Measurements from ENCODE around the gene MRM3.
"Not testable (repeated sequence)": the region's sequence is repeated elsewhere in the genome, so short reads cannot be mapped to it uniquely, and the experiment has no call there.

MRM3 gene

GRCh38 chr17:807523-808294, 25.6 kb downstream of the MRM3 start:
- Histone ChIP-seq H3K36me3 (ENCODE audit: insufficient read depth, low read length) (peaks cover 6% of the 10 kb centered on the region; the same call in 1 of the 2 replicates), H3K4me1 (ENCODE audit: insufficient read depth, low read length) (peaks cover 3% of the 10 kb centered on the region; the same call in 1 of the 2 replicates), H3K9me3 (ENCODE audit: control insufficient read depth, insufficient read depth, low read length) (no peaks in the 10 kb centered on the region), H3K9ac (ENCODE audit: low read depth, low read length) (no peak overlapping the region)

GRCh38 chr17:811051-811784, 29.1 kb downstream of the MRM3 start:
- Histone ChIP-seq H3K9ac (ENCODE audit: low read depth, low read length) (no peak overlapping the region), H3K4me1 (ENCODE audit: insufficient read depth, low read length) (no peaks in the 10 kb centered on the region)

DNA sequence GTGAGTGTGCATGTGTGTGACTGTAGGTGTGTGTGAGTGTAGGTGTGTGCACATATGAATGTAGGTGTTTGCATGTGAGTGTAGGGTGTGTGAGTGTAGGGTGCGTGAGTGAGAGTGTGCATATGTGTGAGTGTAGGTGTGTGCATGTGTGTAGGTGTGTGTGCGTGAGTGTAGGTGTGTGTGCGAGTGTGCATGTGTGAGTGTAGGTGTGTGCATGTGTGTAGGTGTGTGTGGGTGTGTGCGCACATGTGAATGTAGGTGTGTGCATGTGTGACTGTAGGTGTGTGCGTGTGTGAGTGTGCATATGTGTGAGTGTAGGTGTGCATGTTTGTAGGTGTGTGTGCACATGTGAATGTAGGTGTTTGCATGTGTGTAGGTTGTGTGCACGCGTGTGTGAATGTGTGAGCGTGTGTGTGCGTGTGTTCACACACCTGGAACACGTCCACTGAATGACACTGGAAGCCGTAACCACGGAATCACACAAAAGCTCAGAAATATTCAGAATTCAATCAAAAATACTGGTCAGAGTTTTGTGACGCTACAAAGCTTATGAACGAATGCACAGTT, 30.6 kb downstream of the MRM3 start:
- H3K4me1 ChIP-seq (ENCODE audit: insufficient read depth, low read length) = no peaks in the 10 kb centered on the region
- H3K9ac ChIP-seq (ENCODE audit: low read depth, low read length) = no peak overlapping the region
- H3K9me3 ChIP-seq (ENCODE audit: control insufficient read depth, insufficient read depth, low read length) = no peaks in the 10 kb centered on the region
- H3K36me3 ChIP-seq (ENCODE audit: insufficient read depth, low read length) = peaks cover 16% of the 10 kb centered on the region

More at GRCh38 chr17:811051-811784, 29.1 kb downstream of the MRM3 start:
- Histone ChIP-seq H3K36me3 (ENCODE audit: insufficient read depth, low read length) (peaks cover 16% of the 10 kb centered on the region), H3K9me3 (ENCODE audit: control insufficient read depth, insufficient read depth, low read length) (no peaks in the 10 kb centered on the region)

DNA sequence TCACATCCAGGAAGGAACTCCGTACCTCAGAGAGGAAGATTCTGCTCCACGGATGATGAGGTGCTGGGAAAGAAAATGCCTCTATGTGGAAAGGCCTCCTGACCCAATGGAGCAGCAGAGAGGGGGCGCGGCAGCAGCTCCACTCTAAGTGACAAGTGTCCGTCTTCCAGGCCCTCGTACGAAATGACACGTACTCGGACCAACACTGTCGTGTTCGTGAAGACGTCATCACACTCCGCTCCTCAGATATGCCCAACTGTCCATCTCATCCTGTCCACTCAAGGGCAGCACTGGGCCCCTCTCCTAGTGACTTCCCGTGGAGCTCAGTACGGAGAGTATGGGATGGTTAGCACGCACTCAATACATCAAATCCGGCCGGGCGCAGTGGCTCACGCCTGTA, 32.2 kb downstream of the MRM3 start:
- Histone ChIP-seq H3K9ac (ENCODE audit: low read depth, low read length) (no peak overlapping the region), H3K4me1 (ENCODE audit: insufficient read depth, low read length) (no peaks in the 10 kb centered on the region), H3K9me3 (ENCODE audit: control insufficient read depth, insufficient read depth, low read length) (no peaks in the 10 kb centered on the region), H3K36me3 (ENCODE audit: insufficient read depth, low read length) (peaks cover 16% of the 10 kb centered on the region)

DNA sequence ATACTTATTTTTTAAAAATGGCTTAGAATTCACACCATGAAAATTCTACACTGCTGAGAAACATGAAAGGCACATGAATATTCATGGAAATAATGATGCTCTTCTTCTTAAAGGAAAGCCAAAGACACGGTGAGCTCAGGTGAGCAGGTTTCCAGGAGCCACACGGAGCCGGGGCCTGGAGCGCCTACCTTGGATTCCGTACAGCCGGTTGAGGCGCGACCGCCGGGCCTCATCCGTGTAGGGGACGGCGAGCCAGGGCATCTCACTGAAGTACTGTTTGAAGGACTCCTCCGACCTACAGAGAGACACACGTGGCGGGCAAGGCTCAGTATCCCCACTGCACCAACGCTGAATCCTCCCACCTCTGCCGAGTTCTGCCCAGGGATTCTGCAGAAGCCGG, 37.1 kb downstream of the MRM3 start:
- H3K9ac ChIP-seq (ENCODE audit: low read depth, low read length) = no peak overlapping the region
- H3K36me3 ChIP-seq (ENCODE audit: insufficient read depth, low read length) = peaks cover 10% of the 10 kb centered on the region
- H3K9me3 ChIP-seq (ENCODE audit: control insufficient read depth, insufficient read depth, low read length) = no peaks in the 10 kb centered on the region
- no peaks in the 10 kb centered on the region for H3K4me1 ChIP-seq (ENCODE audit: insufficient read depth, low read length)

- no peaks in the 10 kb centered on the region for H3K4me1 ChIP-seq (ENCODE audit: insufficient read depth, low read length)
- peaks cover 8% of the 10 kb centered on the region for H3K36me3 ChIP-seq (ENCODE audit: insufficient read depth, low read length)
These were observed 41.3 kb downstream of the MRM3 start for GRCh38 chr17:823501-823902.

GRCh38 chr17:824378-824777, 42.2 kb downstream of the MRM3 start:
- Histone ChIP-seq H3K36me3 (ENCODE audit: insufficient read depth, low read length) (peaks cover 8% of the 10 kb centered on the region), H3K9ac (ENCODE audit: low read depth, low read length) (no peak overlapping the region), H3K4me1 (ENCODE audit: insufficient read depth, low read length) (no peaks in the 10 kb centered on the region), H3K9me3 (ENCODE audit: control insufficient read depth, insufficient read depth, low read length) (no peaks in the 10 kb centered on the region)

More at GRCh38 chr17:823501-823902, 41.3 kb downstream of the MRM3 start:
- H3K9ac ChIP-seq (ENCODE audit: low read depth, low read length) = no peak overlapping the region
- H3K9me3 ChIP-seq (ENCODE audit: control insufficient read depth, insufficient read depth, low read length) = no peaks in the 10 kb centered on the region

DNA sequence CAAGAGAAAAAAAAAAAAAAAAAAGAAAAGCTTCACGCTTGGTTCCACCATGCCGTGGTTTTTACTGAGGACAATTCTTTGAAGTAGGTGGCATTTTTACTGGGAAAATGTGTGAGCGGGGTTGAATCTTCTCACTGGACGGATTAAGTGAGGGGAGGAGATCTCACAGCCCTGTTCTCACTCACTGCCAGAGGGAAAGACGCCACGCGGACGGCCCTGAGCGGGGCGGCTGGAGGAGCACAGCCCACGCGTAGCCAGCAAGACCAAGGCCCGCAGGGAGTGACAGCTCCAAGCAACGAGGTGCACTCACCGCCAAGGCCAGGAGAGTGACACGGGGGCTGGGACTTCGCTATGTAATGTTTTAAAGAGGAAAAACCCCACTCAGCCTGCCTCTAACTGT, 43.1 kb downstream of the MRM3 start:
- H3K36me3 ChIP-seq (ENCODE audit: insufficient read depth, low read length) = peaks cover 8% of the 10 kb centered on the region
- H3K4me1 ChIP-seq (ENCODE audit: insufficient read depth, low read length) = no peaks in the 10 kb centered on the region
- H3K9ac ChIP-seq (ENCODE audit: low read depth, low read length) = no peak overlapping the region
- H3K9me3 ChIP-seq (ENCODE audit: control insufficient read depth, insufficient read depth, low read length) = no peaks in the 10 kb centered on the region

GRCh38 chr17:826778-827177, 44.6 kb downstream of the MRM3 start:
- no peaks in the 10 kb centered on the region for H3K4me1 ChIP-seq (ENCODE audit: insufficient read depth, low read length)
- no peak overlapping the region for H3K9ac ChIP-seq (ENCODE audit: low read depth, low read length)
- H3K36me3 ChIP-seq (ENCODE audit: insufficient read depth, low read length) = peaks cover 8% of the 10 kb centered on the region
- peaks cover 2% of the 10 kb centered on the region; the same call in 1 of the 2 replicates for H3K9me3 ChIP-seq (ENCODE audit: control insufficient read depth, insufficient read depth, low read length)

- Histone ChIP-seq H3K9ac (ENCODE audit: low read depth, low read length) (no peak overlapping the region), H3K9me3 (ENCODE audit: control insufficient read depth, insufficient read depth, low read length) (peaks cover 7% of the 10 kb centered on the region; the same call in 1 of the 2 replicates), H3K36me3 (ENCODE audit: insufficient read depth, low read length) (peaks cover 5% of the 10 kb centered on the region), H3K4me1 (ENCODE audit: insufficient read depth, low read length) (0 out of 2 replicates have a peak, but pooled peaks cover 2% of the 10 kb centered on the region)
These were observed 46.6 kb downstream of the MRM3 start for GRCh38 chr17:828761-829160.

DNA sequence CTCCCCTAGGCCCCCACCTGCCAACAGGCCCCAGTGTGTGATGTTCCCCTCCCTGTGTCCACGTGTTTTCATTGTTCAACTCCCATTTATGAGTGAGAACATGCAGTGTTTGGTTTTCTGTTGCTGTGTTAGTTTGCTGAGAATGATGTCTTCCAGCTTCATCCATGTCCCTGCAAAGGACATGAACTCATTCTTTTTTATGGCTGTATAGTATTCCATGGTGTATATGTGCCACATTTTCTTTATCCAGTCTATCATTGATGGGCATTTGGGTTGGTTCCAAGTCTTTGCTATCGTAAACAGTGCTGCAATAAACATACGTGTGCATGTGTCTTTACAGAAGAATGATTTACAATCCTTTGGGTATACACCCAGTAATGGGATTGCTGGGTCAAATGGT, 47.5 kb downstream of the MRM3 start:
- not testable (repeated sequence) for H3K36me3 ChIP-seq (ENCODE audit: insufficient read depth, low read length); H3K4me1 ChIP-seq (ENCODE audit: insufficient read depth, low read length); H3K9me3 ChIP-seq (ENCODE audit: control insufficient read depth, insufficient read depth, low read length); H3K9ac ChIP-seq (ENCODE audit: low read depth, low read length)

GRCh38 chr17:830381-830780, 48.2 kb downstream of the MRM3 start:
- Histone ChIP-seq H3K9ac (ENCODE audit: low read depth, low read length) (no peak overlapping the region), H3K36me3 (ENCODE audit: insufficient read depth, low read length) (no peaks in the 10 kb centered on the region), H3K4me1 (ENCODE audit: insufficient read depth, low read length) (peaks cover 3% of the 10 kb centered on the region; the same call in 1 of the 2 replicates), H3K9me3 (ENCODE audit: control insufficient read depth, insufficient read depth, low read length) (peaks cover 7% of the 10 kb centered on the region; the same call in 1 of the 2 replicates)

GRCh38 chr17:830950-831349, 48.8 kb downstream of the MRM3 start:
- no peaks in the 10 kb centered on the region for H3K36me3 ChIP-seq (ENCODE audit: insufficient read depth, low read length)

GRCh38 chr17:834136-834535, 52.0 kb downstream of the MRM3 start:
- peaks cover 7% of the 10 kb centered on the region; the same call in 1 of the 2 replicates for H3K9me3 ChIP-seq (ENCODE audit: control insufficient read depth, insufficient read depth, low read length)
- no peak overlapping the region for H3K9ac ChIP-seq (ENCODE audit: low read depth, low read length)
- peaks cover 9% of the 10 kb centered on the region; the same call in 1 of the 2 replicates for H3K4me1 ChIP-seq (ENCODE audit: insufficient read depth, low read length)
- H3K36me3 ChIP-seq (ENCODE audit: insufficient read depth, low read length) = no peaks in the 10 kb centered on the region

More at GRCh38 chr17:830950-831349, 48.8 kb downstream of the MRM3 start:
- H3K9ac ChIP-seq (ENCODE audit: low read depth, low read length) = no peak overlapping the region
- H3K9me3 ChIP-seq (ENCODE audit: control insufficient read depth, insufficient read depth, low read length) = peaks cover 7% of the 10 kb centered on the region; the same call in 1 of the 2 replicates
- peaks cover 3% of the 10 kb centered on the region; the same call in 1 of the 2 replicates for H3K4me1 ChIP-seq (ENCODE audit: insufficient read depth, low read length)
